HG02642 (cell line): ENCODE data around the gene EP400.

Source experiments
- ATAC-seq: cut with Tn5 transposase; IDR thresholded peaks from one replicate; pipeline ENCODE4 v1.9.1; 2021; ENCODE audit warnings: mild to moderate bottlenecking; ENCODE audit not compliant: unreplicated experiment, poor library complexity

EP400 gene

DNA sequence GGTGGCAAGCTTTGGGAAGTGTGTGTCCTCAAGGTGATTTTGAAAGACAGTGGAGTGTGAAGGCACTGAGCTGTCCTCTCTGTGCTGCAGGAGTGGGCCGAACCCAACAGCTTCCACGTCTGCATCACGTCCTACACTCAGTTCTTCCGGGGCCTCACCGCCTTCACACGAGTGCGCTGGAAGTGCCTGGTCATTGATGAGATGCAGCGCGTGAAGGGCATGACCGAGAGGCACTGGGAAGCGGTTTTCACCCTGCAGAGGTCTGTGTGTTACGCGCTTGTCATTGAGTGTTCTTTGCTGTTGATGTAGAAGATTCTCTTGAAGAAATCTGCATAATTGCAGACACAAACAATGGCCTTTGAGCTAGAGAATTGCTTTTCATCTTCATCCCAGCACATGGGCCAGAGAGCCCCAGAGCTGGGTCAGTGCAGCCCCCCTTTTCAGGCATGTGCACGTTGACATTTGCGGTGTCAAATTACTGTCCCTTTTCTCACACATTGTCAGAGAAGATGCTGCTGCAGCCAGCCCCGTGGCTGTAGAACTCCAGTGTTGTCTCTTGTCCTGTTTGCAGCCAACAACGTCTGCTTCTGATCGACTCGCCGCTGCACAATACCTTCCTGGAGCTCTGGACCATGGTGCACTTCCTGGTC lies 63.3 kb downstream of the EP400 start:
- ATAC-seq, result no peak

DNA sequence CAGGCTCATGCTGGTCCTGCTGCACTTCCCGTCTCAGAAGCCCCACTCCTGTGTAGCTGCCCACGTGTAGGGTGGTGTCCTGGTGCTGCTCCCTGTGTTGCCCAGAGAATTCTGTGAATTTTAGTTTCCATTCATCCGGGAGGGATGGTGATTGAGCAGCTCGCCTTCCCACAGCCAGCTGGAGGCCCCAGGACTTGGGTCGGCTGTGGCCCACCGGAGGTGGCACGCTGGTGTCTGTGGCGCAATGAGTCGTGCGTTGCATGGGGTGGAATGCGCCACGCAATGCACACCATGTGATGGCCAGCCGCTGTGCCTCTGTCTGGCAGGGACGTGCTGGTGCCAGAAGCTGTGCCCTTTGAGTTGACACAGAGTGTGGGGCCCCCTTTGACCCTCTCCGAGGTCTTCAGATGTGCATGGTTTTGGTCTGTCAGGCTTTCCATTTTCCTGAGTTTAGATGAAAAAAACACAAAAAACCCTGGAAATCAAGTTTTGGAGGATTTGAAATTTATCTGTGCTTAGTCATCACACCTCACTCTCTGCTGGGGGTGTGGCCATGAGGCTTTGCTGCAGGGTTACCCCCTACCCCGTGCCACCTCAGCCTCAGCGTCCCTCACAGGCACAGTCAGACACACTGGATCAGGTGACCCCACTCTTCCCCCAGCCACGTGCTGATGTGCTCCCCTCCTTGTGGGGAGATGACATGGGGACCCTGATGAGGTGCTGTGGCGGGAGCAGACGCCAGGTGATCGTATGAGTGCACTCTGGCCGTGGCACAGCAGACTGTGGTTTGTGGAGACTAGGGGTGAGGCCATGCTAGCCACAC lies 64.6 kb downstream of the EP400 start:
- ATAC-seq, result no peak

GRCh38 chr12:132014915-132015280 lies 65.2 kb downstream of the EP400 start:
- no peak for ATAC-seq

DNA sequence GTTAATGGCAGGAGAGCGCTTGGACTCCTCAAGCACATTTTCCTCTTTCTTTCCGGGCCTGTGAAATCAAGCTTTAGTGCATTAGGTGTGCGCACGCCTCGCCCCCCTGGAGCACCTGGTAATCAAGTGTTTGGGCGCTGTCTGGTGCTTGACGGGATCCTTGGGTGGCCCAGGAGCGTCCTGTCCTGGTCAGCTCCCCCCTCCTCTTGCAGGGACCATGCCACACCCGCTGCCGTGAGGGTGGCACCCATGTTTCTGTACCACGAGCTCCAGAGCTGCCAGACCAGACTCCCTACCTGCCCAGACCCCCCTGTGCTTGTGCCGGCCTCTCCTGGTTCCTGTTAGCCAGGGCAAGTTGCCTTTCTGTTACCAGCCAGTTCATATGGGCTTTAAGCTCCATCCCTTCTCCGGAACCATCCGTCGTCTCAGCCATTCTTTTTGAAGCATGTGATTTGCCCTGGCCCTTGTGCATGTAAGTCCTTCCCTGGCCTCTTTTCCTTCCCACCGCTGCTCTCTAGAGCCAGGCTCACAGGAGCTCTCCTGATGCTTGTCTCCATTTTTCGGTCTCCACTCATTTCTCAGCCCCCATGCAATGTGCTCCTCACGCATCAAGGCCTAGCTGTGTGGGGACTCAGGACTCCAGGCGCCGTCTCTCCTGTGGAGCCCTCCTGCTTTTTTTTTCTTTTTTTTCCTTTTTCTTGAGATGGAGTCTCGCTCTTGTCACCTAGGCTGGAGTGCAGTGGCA lies 66.1 kb downstream of the EP400 start:
- ATAC-seq, result no peak

DNA sequence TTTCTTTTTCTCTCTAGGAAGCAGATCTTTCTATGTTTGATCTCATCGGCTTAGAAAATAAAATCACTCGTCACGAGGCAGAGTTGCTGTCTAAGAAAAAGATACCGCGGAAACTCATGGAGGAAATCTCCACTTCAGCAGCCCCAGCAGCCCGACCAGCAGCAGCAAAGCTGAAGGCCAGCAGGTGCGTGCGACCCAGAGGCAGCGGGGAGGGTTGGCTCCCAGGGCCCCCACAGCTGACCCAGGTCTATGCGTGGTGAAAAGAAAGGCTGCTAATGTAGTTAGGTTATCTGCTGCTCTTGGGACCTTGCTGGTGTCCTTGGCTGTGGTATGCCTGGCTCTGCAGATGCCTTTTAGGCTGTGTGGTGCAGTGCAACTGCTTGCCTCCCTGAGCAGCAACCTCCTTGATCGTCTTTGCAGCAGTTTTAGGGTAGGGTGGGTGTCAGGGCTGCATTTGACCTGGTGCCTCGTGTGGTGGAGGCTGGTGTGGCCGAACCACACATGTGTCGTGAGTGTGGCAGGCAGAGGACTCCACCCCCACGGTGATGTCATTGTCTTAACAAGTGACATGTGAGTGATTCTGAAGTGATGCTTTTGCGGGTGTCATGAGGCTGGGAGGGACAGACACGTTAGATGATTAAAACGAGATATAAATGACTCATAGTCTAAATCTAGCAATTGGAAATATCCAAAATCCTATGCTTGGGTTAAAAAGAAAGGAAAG lies 68.6 kb downstream of the EP400 start:
- ATAC-seq, result no peak

- ATAC-seq, result no peak
Observed at GRCh38 chr12:132019891-132020290, 70.1 kb downstream of the EP400 start.

DNA sequence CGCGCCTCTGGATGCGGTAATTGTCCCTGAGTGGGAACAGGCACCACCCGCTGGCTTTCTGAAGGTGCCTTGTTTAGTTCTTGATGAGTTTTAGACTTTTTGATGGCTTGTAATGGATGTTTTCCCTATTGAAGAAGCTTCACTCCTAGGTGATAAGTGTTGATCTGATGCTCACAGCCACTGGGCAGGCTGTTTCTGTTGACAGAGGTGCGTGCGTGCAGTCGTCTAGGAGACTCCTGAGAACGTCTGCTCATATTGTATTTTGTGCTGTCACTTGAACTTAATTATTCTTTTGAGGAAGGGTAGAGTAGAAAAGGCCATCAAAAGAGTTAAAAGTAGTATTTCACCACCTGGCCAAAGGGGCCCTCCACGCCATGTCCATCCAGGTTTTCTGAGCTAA lies 70.5 kb downstream of the EP400 start:
- no peak for ATAC-seq

- no peak for ATAC-seq
Observed at GRCh38 chr12:132021031-132021871, 71.5 kb downstream of the EP400 start.

DNA sequence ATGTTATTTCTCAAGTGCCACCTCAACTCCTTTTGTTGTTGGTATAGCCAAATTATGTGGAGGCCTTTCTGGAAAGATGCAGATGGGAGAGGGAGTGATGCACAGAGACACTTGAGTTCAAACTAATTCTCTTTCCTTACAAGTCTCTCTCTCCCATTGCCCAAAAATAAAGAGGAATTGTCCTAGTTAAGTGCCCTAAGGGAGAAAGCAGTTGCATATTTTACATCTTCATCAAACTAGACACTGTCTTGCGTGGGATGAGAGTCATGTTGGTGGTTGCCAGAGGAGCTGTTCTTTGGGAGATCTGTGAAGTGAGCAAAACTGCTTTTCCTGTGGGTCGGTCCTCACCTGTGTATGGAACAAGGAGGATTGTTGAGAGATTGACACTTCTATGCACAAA lies 72.2 kb downstream of the EP400 start:
- ATAC-seq, result no peak

- ATAC-seq, result no peak
Observed at GRCh38 chr12:132023658-132024057, 73.9 kb downstream of the EP400 start.

GRCh38 chr12:132024758-132025157 lies 75.0 kb downstream of the EP400 start:
- ATAC-seq, result no peak

DNA sequence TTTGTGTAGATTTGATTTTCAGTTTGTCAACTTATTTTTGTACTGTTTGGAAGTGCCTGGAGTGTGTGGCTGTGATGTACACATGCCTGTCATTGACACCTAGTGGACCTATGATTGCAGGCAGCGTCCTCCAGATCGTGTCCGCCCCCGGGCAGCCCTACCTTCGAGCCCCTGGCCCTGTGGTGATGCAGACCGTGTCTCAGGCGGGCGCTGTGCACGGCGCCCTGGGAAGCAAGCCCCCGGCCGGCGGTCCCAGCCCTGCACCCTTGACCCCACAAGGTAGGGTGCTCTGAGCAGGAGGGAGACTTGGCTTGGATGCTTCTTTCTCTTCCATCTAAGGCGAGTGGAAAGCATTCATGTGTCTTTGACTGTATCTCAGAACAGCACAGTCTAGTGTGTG lies 75.8 kb downstream of the EP400 start:
- no peak for ATAC-seq

DNA sequence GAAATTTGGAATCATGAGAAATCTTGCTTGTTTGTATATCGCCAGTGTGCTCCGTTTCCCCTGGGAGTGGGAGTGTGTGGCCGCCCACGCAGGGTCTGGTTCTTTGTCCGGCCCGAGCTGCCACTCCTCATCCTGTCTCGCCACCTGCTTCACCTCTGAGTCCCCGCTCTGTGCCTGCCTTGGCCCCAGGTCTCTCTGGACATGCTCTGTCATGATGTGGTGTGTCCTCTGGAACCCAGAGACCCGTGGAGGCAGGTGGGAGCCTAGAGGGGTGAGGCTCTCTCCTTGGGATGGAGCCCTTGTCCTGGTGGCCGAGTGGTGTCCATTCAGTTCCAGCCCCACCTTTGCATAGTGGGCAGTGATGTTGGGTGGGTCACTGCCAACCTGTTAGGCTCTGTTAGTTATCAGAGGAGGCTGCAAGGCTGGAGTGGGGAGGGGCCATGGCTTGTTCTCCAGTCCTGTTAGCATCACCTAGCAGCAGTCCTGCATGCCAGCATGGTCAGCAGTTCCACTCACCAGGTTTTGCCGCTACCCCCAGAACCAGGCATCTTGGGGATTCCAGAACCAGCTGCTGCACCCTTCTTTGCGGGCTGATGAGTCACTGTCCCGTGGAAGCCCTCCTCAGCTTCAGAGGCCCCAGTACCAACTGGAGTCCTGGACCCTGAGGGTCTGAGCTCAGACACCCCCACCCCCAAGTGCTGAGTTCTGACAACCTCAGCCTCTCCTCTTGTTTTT lies 76.5 kb downstream of the EP400 start:
- no peak for ATAC-seq

- ATAC-seq, result no peak
Observed at GRCh38 chr12:132026796-132027500, 77.2 kb downstream of the EP400 start.

DNA sequence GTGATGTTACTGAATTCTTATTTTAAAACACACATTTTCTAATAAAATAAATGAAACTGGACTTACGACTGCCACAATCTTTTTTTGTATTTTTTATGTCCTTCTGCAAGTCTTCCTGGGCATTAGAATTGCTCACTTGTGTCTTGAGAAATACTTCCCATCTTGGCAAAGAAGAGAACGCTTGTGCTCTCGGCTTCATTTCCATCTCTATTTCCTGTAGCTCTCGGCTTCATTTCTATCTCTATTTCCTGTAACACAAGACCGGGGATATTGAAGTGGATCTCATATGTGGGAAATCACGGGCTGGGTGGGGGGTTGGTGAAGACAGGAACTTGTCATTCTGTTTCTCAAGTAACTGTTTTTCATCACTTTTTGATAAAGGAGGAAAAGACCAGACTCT lies 77.9 kb downstream of the EP400 start:
- no peak for ATAC-seq

DNA sequence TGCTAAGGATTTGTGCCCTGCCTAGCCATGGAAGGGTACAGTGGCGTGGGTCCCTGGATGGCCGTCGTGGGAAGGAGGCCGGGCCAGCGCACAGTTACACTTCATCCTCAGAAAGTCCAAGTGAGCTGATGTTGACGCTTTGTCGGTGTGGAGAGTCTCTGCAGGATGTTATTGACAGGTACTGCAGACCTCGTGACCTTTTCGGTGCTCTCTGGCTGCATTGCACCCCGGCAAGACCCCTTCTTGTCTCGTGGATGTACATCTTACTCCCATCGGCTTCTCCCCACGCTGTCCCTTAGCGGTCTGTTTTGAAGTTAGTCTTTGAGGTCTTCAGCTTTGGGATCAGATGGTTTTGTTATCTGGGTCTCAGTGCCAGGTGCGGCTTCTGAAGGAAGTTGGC lies 78.4 kb downstream of the EP400 start:
- no peak for ATAC-seq

- ATAC-seq, result no peak
Observed at GRCh38 chr12:132029503-132030300, 80.0 kb downstream of the EP400 start.
